ENCODE data around the gene C2CD4C. TPM values are rescaled to one million over a fixed set of nuclear protein-coding genes. Genes with fewer than 3 reads are reported as not detected.

The C2CD4C gene
- total RNA-seq, 1 experiment from 2014 or later, result 0.12 TPM

DNA sequence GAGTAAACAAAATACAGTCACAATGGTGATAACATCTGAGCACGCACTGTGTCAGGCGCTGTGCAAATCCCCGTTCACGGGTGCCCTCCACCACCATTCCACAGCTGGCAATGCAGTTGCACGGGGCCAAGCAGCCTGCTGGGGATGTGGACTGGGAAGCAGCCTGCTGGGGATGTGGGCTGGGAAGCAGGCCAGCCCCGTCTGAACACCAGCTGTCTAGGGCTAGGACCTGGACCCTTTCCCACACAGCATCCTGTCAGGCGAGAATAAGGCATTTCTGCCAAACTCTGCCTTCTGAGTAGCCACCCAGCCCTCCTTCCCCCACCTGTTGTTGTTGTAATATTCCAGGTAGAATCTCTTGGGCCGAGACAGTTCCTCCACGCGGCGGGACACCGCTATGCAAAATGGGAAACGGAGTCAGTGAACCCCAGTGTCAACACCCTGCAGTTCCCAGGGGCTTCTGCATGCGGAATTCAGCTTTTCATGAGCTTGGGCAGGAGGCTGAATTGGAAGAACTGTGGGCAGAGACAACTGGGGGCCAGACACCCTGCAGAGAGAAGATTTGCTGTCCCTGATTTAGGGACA, 36.5 kb downstream of the C2CD4C start:
- Mint-ChIP-seq H3K4me3 (ENCODE audit: low read depth, unreplicated experiment) (no peak overlapping the region), H3K4me1 (ENCODE audit: low read depth, unreplicated experiment) (no peaks in the 10 kb centered on the region), H3K27ac (ENCODE audit: unreplicated experiment) (no peak overlapping the region), H3K36me3 (ENCODE audit: insufficient read depth, unreplicated experiment) (no peaks in the 10 kb centered on the region), H3K27me3 (ENCODE audit: unreplicated experiment) (peaks cover 74% of the 10 kb centered on the region), H3K9me3 (ENCODE audit: low read depth, unreplicated experiment) (no peaks in the 10 kb centered on the region)
- DNase-seq, result no peak
- TF ChIP-seq, protein P1, sequence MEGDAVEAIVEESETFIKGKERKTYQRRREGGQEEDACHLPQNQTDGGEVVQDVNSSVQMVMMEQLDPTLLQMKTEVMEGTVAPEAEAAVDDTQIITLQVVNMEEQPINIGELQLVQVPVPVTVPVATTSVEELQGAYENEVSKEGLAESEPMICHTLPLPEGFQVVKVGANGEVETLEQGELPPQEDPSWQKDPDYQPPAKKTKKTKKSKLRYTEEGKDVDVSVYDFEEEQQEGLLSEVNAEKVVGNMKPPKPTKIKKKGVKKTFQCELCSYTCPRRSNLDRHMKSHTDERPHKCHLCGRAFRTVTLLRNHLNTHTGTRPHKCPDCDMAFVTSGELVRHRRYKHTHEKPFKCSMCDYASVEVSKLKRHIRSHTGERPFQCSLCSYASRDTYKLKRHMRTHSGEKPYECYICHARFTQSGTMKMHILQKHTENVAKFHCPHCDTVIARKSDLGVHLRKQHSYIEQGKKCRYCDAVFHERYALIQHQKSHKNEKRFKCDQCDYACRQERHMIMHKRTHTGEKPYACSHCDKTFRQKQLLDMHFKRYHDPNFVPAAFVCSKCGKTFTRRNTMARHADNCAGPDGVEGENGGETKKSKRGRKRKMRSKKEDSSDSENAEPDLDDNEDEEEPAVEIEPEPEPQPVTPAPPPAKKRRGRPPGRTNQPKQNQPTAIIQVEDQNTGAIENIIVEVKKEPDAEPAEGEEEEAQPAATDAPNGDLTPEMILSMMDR (IDR thresholded peaks at IDR 0.05; ENCODE audit: unreplicated experiment), result no peak
- intact Hi-C loops (cut with micrococcal nuclease; ENCODE audit: unreplicated experiment), result no loop called here
- BruUV-seq (replicated peaks), result no TSS peak
- CTCF ChIA-PET, result no interaction called here

DNA sequence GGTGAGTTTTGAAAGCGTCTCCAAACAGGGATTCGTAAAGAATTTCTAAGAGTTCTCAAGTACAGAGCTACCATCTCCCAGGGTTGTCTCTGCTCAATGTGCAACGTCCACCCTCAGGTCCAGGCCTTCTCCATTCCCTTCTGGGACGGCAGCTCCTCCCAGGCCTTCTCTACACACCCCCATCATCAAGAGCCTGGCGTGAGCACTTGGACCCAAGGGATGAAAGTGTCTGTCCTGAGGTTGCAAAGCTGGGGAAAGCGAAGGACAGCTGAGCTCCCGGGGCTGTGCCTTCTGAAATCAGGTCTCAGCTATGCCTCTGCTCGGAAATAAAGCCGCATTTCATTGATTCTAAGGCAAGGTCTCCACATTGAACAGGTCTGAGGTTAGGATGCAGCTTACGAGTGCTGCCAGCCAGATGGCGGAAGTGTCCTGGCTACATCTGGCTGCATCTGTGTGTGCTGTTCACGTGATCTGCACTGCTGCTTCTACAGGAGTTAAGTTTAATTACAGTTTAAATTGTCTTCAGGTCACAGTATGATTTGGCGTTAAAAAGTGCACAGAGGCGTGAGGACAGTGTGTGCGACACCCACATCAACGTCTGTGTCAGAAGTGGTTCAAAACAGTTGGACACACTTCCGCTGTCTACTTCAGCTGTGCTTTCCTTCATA, 37.3 kb downstream of the C2CD4C start:
- no peaks in the 10 kb centered on the region for H3K36me3 Mint-ChIP-seq (ENCODE audit: insufficient read depth, unreplicated experiment)

DNA sequence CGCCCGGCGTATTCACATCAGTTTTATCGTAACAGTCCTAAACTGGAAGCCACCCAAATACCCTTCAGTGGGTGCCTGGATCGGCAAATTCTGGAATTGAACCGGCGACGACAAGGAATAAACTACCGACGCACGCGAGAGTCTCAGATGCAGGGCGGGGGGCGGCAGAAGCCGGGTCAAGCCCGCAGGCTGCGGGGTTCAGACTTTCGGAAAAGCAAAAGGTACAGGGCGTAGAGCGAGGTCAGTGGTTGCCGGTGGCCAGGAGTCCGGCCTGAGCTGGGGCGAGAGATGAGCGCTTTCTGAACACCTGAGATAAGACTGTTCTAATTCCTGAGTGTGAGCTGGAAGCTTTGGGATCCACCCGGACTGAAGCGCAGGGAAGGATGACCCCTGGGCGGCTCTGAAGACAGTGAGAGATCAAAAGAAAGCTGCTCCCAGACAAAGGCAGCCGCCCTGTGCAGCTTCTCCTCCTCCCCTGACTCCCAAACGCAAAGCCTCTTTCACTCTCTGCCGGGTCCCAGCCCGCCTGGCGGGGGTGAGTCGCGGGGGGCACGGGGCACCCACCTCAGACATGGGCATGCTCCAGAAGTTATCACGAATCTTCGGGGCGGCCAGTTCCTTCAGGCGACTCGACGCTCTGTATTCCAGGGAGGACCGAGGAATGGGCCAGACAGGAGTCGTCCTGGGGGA, 38.2 kb downstream of the C2CD4C start:
- no peak for DNase-seq
- no TSS peak for BruUV-seq (replicated peaks)
- H3K4me1 Mint-ChIP-seq (ENCODE audit: low read depth, unreplicated experiment), result no peaks in the 10 kb centered on the region
- H3K27me3 Mint-ChIP-seq (ENCODE audit: unreplicated experiment), result peaks cover 85% of the 10 kb centered on the region
- CTCF ChIA-PET, result interaction anchor here (0.8 kb wide), 1 partner anchor 8 kb away, joined by 4 read pairs; no protein-coding TSS in a partner anchor
- intact Hi-C loops (cut with micrococcal nuclease; ENCODE audit: unreplicated experiment), result no loop called here
- H3K4me3 Mint-ChIP-seq (ENCODE audit: low read depth, unreplicated experiment), result no peak overlapping the region
- no peaks in the 10 kb centered on the region for H3K36me3 Mint-ChIP-seq (ENCODE audit: insufficient read depth, unreplicated experiment)
- no peak overlapping the region for H3K27ac Mint-ChIP-seq (ENCODE audit: unreplicated experiment)
- H3K9me3 Mint-ChIP-seq (ENCODE audit: low read depth, unreplicated experiment), result no peaks in the 10 kb centered on the region
- TF ChIP-seq, protein P1 (IDR thresholded peaks at IDR 0.05; ENCODE audit: unreplicated experiment), result no peak

More for the DNA sequence above, 37.3 kb downstream of the C2CD4C start:
- H3K27me3 Mint-ChIP-seq (ENCODE audit: unreplicated experiment), result peaks cover 82% of the 10 kb centered on the region
- TF ChIP-seq, protein P1 (IDR thresholded peaks at IDR 0.05; ENCODE audit: unreplicated experiment), result no peak
- intact Hi-C loops (cut with micrococcal nuclease; ENCODE audit: unreplicated experiment), result no loop called here
- DNase-seq, result no peak
- H3K4me1 Mint-ChIP-seq (ENCODE audit: low read depth, unreplicated experiment), result no peaks in the 10 kb centered on the region
- BruUV-seq (replicated peaks), result no TSS peak
- CTCF ChIA-PET, result no interaction called here
- H3K27ac Mint-ChIP-seq (ENCODE audit: unreplicated experiment), result no peak overlapping the region
- no peak overlapping the region for H3K4me3 Mint-ChIP-seq (ENCODE audit: low read depth, unreplicated experiment)
- no peaks in the 10 kb centered on the region for H3K9me3 Mint-ChIP-seq (ENCODE audit: low read depth, unreplicated experiment)

DNA sequence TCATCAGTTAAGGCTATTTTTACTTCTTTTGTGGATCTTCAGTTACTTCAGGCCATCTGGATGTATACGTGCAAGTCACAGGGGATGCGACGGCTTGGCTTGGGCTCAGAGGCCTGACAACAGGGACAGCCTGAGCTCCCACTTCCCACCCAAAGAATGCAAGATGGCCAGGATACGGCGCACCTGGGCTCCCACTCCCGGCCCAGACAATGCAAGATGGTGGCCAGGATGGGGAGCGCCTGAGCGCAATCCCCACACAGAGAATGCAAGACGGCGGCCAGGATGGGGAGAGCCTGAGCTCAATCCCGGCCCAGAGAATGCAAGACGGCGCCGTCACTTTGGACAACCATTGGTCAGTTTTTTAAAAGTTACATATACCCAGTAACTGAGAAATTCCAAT, 39.1 kb downstream of the C2CD4C start:
- Mint-ChIP-seq H3K4me3 (ENCODE audit: low read depth, unreplicated experiment) (no peak overlapping the region), H3K27ac (ENCODE audit: unreplicated experiment) (no peak overlapping the region), H3K36me3 (ENCODE audit: insufficient read depth, unreplicated experiment) (no peaks in the 10 kb centered on the region), H3K9me3 (ENCODE audit: low read depth, unreplicated experiment) (no peaks in the 10 kb centered on the region), H3K4me1 (ENCODE audit: low read depth, unreplicated experiment) (no peaks in the 10 kb centered on the region), H3K27me3 (ENCODE audit: unreplicated experiment) (peaks cover 85% of the 10 kb centered on the region)
- no peak for DNase-seq
- CTCF ChIA-PET, result no interaction called here
- intact Hi-C loops (cut with micrococcal nuclease; ENCODE audit: unreplicated experiment), result no loop called here
- no TSS peak for BruUV-seq (replicated peaks)
- TF ChIP-seq, protein P1 (IDR thresholded peaks at IDR 0.05; ENCODE audit: unreplicated experiment), result no peak

Measured in Calu3 (cell line).